ENCODE results near the gene MINAR1. TPM values are rescaled to one million over a fixed set of nuclear protein-coding genes. Genes with fewer than 3 reads are reported as not detected.

The MINAR1 gene
- total RNA-seq, 1 donor from 2014 or later = 0.53 TPM

DNA sequence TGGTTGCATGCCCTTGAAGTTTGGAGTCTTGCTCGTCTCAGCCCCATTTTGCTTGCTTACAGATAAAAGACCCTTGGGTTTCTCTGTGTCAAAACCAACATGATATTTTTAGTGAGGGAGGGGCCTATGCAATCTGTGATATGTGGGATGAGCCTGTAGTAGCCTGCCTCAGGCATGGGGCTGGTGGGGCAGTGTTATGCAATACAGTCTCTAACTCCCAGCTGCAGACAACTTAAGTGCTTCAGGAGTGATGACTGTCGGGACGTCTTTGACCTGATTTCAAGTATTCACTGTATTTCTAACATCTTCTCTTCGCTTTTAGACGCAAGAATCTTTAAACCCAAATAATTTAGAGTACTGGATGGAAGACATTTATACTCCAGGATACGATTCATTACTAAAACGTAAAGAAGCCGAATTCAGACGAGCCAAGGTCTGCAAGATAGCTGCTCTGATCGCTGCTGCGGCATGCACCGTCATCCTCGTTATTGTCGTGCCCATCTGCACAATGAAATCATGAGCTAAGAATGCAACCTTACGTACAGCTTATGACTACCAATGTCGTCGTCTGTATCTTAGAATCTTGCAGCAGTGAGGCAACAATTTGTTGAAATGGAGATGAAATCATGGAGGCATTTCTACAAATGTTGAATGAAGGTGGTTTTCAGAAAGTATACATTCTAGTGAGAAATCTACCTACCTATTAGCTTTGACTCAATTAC lies 35.9 kb downstream of the MINAR1 start:
- H3K4me3 ChIP-seq (ENCODE audit: low read depth, low read length) = no peak overlapping the region
- FAIRE-seq (peak; percentile 7), DNase-seq (ENCODE audit: low read depth) (no peak)
- no peak for TF ChIP-seq CTCF (IDR thresholded peaks at IDR 0.05; ENCODE audit: insufficient read depth, low read length, severe bottlenecking)
- no peaks in the 10 kb centered on the region for H3K36me3 ChIP-seq (ENCODE audit: control insufficient read depth, insufficient read depth, low read length)
- no peaks in the 10 kb centered on the region for H3K27me3 ChIP-seq (ENCODE audit: control insufficient read depth, insufficient read depth, low read length)

DNA sequence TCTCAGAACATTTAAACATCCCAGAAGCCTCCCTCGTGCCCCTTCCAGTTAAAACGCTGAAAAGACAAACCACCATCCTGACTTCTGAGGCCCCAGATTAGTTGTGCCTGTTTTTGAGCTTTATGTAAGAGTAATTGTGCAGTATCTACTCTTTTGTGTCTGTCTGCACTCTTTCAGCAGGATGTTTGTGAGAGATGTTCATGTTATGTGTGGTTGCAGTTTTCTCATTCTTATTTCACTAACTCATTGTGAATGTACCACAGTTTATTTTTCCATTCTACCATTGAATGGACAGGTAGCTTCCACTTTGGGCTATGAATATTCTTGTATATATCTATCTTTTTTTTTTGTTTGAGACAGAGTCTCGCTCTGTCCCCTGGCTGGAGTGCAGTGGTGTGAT lies 40.3 kb downstream of the MINAR1 start:
- no peak for TF ChIP-seq CTCF (IDR thresholded peaks at IDR 0.05; ENCODE audit: insufficient read depth, low read length, severe bottlenecking)
- no peaks in the 10 kb centered on the region for H3K36me3 ChIP-seq (ENCODE audit: control insufficient read depth, insufficient read depth, low read length)
- no peak for FAIRE-seq

DNA sequence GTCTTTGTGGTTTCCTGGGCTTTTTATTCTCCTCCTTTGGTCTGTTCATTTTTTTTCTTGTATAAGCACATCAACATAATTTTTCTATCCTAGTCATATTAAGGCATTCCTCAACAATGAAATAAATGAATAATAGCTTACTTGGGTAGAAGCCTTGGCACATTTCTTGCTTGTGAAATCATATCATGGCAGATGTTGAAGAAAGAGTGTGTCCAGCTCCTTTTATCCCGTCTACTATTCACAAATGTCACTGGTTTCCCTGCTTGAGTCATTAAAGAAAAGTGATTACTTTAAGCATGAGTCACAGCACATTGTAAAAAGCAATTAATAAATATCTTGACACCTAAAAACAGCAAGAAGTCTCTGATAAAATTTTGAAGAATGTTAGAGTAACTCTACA lies 42.1 kb downstream of the MINAR1 start:
- no peaks in the 10 kb centered on the region for H3K27me3 ChIP-seq (ENCODE audit: control insufficient read depth, insufficient read depth, low read length)
- FAIRE-seq = no peak
- TF ChIP-seq CTCF (IDR thresholded peaks at IDR 0.05; ENCODE audit: insufficient read depth, low read length, severe bottlenecking) = no peak
- H3K4me3 ChIP-seq (ENCODE audit: low read depth, low read length) = no peak overlapping the region
- no peaks in the 10 kb centered on the region for H3K36me3 ChIP-seq (ENCODE audit: control insufficient read depth, insufficient read depth, low read length)
- peak; percentile 41 for DNase-seq (ENCODE audit: low read depth)

More for the DNA sequence above, 40.3 kb downstream of the MINAR1 start:
- no peak for DNase-seq (ENCODE audit: low read depth)
- H3K4me3 ChIP-seq (ENCODE audit: low read depth, low read length) = no peak overlapping the region
- no peaks in the 10 kb centered on the region for H3K27me3 ChIP-seq (ENCODE audit: control insufficient read depth, insufficient read depth, low read length)

GRCh38 chr15:79475306-79475705 lies 43.2 kb downstream of the MINAR1 start:
- FAIRE-seq (no peak), DNase-seq (ENCODE audit: low read depth) (peak; percentile 25)
- Histone ChIP-seq H3K27me3 (ENCODE audit: control insufficient read depth, insufficient read depth, low read length) (no peaks in the 10 kb centered on the region), H3K36me3 (ENCODE audit: control insufficient read depth, insufficient read depth, low read length) (no peaks in the 10 kb centered on the region), H3K4me3 (ENCODE audit: low read depth, low read length) (no peak overlapping the region)
- TF ChIP-seq CTCF (IDR thresholded peaks at IDR 0.05; ENCODE audit: insufficient read depth, low read length, severe bottlenecking) = no peak

- H3K4me3 ChIP-seq (ENCODE audit: low read depth, low read length) = no peak overlapping the region
- H3K27me3 ChIP-seq (ENCODE audit: control insufficient read depth, insufficient read depth, low read length) = no peaks in the 10 kb centered on the region
- H3K36me3 ChIP-seq (ENCODE audit: control insufficient read depth, insufficient read depth, low read length) = no peaks in the 10 kb centered on the region
- peak; percentile 47 for FAIRE-seq
- no peak for DNase-seq (ENCODE audit: low read depth)
- no peak for TF ChIP-seq CTCF (IDR thresholded peaks at IDR 0.05; ENCODE audit: insufficient read depth, low read length, severe bottlenecking)
Observed at GRCh38 chr15:79478108-79478507, 46.0 kb downstream of the MINAR1 start.

DNA sequence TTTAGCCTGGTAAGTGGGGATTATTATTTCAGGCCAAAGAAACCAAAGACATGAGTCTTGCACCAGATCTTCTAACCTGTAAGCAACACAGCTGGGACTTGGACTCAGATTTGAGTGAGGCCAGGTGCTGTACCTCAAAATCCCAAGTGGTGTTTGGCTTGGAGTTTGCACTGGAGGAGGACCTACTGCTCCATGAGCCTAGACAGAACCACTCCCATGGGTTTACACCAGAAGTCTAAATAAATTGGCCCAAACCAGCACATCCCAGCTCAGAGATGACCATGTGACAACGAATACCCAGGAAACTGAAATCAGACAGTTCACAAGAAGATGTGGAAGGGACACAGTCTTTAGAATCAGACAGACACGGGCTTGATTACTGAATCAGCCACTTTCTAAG lies 47.5 kb downstream of the MINAR1 start:
- TF ChIP-seq CTCF (IDR thresholded peaks at IDR 0.05; ENCODE audit: insufficient read depth, low read length, severe bottlenecking) = no peak
- DNase-seq (ENCODE audit: low read depth) (no peak), FAIRE-seq (peak; percentile 36)
- Histone ChIP-seq H3K27me3 (ENCODE audit: control insufficient read depth, insufficient read depth, low read length) (no peaks in the 10 kb centered on the region), H3K4me3 (ENCODE audit: low read depth, low read length) (no peak overlapping the region), H3K36me3 (ENCODE audit: control insufficient read depth, insufficient read depth, low read length) (no peaks in the 10 kb centered on the region)
